ENCODE measurements around the gene SMG5.

DNA sequence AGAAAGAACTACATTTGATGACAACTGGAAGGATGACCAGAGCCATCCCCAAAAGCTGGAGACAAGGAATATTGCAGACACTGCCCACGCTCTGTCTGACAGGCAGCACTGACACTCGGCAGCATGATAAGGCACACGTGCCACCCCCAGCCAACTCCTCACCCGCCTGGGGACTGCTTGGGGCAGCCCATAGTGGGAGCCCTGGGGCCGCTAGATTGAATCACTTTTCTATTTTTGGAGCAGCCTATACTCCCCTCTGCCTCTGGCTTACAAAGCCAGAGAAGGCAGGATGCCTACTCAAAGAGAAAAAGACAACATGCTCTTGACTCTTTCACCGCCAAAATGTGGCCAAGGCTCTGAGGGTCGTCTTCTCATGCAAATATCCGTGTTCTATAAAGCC, 1.3 kb downstream of the SMG5 start:
- TF ChIP-seq, protein P1, sequence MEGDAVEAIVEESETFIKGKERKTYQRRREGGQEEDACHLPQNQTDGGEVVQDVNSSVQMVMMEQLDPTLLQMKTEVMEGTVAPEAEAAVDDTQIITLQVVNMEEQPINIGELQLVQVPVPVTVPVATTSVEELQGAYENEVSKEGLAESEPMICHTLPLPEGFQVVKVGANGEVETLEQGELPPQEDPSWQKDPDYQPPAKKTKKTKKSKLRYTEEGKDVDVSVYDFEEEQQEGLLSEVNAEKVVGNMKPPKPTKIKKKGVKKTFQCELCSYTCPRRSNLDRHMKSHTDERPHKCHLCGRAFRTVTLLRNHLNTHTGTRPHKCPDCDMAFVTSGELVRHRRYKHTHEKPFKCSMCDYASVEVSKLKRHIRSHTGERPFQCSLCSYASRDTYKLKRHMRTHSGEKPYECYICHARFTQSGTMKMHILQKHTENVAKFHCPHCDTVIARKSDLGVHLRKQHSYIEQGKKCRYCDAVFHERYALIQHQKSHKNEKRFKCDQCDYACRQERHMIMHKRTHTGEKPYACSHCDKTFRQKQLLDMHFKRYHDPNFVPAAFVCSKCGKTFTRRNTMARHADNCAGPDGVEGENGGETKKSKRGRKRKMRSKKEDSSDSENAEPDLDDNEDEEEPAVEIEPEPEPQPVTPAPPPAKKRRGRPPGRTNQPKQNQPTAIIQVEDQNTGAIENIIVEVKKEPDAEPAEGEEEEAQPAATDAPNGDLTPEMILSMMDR (tag by site-specific recombination; IDR thresholded peaks at IDR 0.05): no peak
- TF ChIP-seq ZNF121 (tag by site-specific recombination; IDR thresholded peaks at IDR 0.05): no peak
- TF ChIP-seq, protein P2, sequence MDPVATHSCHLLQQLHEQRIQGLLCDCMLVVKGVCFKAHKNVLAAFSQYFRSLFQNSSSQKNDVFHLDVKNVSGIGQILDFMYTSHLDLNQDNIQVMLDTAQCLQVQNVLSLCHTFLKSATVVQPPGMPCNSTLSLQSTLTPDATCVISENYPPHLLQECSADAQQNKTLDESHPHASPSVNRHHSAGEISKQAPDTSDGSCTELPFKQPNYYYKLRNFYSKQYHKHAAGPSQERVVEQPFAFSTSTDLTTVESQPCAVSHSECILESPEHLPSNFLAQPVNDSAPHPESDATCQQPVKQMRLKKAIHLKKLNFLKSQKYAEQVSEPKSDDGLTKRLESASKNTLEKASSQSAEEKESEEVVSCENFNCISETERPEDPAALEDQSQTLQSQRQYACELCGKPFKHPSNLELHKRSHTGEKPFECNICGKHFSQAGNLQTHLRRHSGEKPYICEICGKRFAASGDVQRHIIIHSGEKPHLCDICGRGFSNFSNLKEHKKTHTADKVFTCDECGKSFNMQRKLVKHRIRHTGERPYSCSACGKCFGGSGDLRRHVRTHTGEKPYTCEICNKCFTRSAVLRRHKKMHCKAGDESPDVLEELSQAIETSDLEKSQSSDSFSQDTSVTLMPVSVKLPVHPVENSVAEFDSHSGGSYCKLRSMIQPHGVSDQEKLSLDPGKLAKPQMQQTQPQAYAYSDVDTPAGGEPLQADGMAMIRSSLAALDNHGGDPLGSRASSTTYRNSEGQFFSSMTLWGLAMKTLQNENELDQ (tag by site-specific recombination; IDR thresholded peaks at IDR 0.05; ENCODE audit: low read depth): no peak
- no peak for TF ChIP-seq ZNF549 (tag by site-specific recombination; IDR thresholded peaks at IDR 0.05)
- no peak for TF ChIP-seq ZSCAN30 (tag by site-specific recombination; IDR thresholded peaks at IDR 0.05)
- no peak for TF ChIP-seq YY1 (tag by site-specific recombination; IDR thresholded peaks at IDR 0.05)
- no peak for TF ChIP-seq ZBTB1 (tag by site-specific recombination; IDR thresholded peaks at IDR 0.05)
- TF ChIP-seq, protein P3, sequence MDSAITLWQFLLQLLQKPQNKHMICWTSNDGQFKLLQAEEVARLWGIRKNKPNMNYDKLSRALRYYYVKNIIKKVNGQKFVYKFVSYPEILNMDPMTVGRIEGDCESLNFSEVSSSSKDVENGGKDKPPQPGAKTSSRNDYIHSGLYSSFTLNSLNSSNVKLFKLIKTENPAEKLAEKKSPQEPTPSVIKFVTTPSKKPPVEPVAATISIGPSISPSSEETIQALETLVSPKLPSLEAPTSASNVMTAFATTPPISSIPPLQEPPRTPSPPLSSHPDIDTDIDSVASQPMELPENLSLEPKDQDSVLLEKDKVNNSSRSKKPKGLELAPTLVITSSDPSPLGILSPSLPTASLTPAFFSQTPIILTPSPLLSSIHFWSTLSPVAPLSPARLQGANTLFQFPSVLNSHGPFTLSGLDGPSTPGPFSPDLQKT (IDR thresholded peaks at IDR 0.05; ENCODE audit: borderline replicate concordance, low read depth, low read length): no peak
- TF ChIP-seq, protein P4, sequence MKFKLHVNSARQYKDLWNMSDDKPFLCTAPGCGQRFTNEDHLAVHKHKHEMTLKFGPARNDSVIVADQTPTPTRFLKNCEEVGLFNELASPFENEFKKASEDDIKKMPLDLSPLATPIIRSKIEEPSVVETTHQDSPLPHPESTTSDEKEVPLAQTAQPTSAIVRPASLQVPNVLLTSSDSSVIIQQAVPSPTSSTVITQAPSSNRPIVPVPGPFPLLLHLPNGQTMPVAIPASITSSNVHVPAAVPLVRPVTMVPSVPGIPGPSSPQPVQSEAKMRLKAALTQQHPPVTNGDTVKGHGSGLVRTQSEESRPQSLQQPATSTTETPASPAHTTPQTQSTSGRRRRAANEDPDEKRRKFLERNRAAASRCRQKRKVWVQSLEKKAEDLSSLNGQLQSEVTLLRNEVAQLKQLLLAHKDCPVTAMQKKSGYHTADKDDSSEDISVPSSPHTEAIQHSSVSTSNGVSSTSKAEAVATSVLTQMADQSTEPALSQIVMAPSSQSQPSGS (tag by site-specific recombination; IDR thresholded peaks at IDR 0.05; ENCODE audit: low read depth): no peak

All from HEK293 (cell line).